ENCODE measurements around the gene SLC12A7.

Gene SLC12A7

GRCh38 chr5:1019001-1019905, 92.6 kb downstream of the SLC12A7 start:
- no peak for DNase-seq (ENCODE audit: low read depth in 2 of 2)

- no peak for DNase-seq (ENCODE audit: low read depth in 2 of 2)
Measured at GRCh38 chr5:1018596-1018995, 93.3 kb downstream of the SLC12A7 start.

- DNase-seq (ENCODE audit: low read depth in 2 of 2), result no peak
Measured at GRCh38 chr5:1017691-1018455, 94.0 kb downstream of the SLC12A7 start.

GRCh38 chr5:1017056-1017455, 94.8 kb downstream of the SLC12A7 start:
- no peak for DNase-seq (ENCODE audit: low read depth in 2 of 2)

GRCh38 chr5:1016476-1016875, 95.4 kb downstream of the SLC12A7 start:
- no peak for DNase-seq (ENCODE audit: low read depth in 2 of 2)

GRCh38 chr5:1016036-1016435, 95.8 kb downstream of the SLC12A7 start:
- no peak for DNase-seq (ENCODE audit: low read depth in 2 of 2)

GRCh38 chr5:1015507-1015906, 96.4 kb downstream of the SLC12A7 start:
- no peak for DNase-seq (ENCODE audit: low read depth in 2 of 2)

GRCh38 chr5:1014781-1015221, 97.1 kb downstream of the SLC12A7 start:
- no peak for DNase-seq (ENCODE audit: low read depth in 2 of 2)

GRCh38 chr5:1014346-1014745, 97.5 kb downstream of the SLC12A7 start:
- no peak for DNase-seq (ENCODE audit: low read depth in 2 of 2)

GRCh38 chr5:1013948-1014301, 97.9 kb downstream of the SLC12A7 start:
- DNase-seq (ENCODE audit: low read depth in 2 of 2), result no peak

- DNase-seq (ENCODE audit: low read depth in 2 of 2), result no peak
Measured at GRCh38 chr5:1013238-1013947, 98.5 kb downstream of the SLC12A7 start.

GRCh38 chr5:1012900-1013237, 99.0 kb downstream of the SLC12A7 start:
- no peak for DNase-seq (ENCODE audit: low read depth in 2 of 2)

GRCh38 chr5:1012313-1012841, 99.5 kb downstream of the SLC12A7 start:
- no peak for DNase-seq (ENCODE audit: low read depth in 2 of 2)

- no peak for DNase-seq (ENCODE audit: low read depth in 2 of 2)
Measured at GRCh38 chr5:1011741-1012312, 100.0 kb downstream of the SLC12A7 start.

GRCh38 chr5:1011226-1011631, 100.6 kb downstream of the SLC12A7 start:
- DNase-seq (ENCODE audit: low read depth in 2 of 2), result peak; percentile 36 to 45

- no peak for DNase-seq (ENCODE audit: low read depth in 2 of 2)
Measured at GRCh38 chr5:1010641-1011046, 101.2 kb downstream of the SLC12A7 start.

GRCh38 chr5:1010181-1010510, 101.7 kb downstream of the SLC12A7 start:
- DNase-seq (ENCODE audit: low read depth in 2 of 2), result no peak

GRCh38 chr5:1009359-1010180, 102.3 kb downstream of the SLC12A7 start:
- no peak for DNase-seq (ENCODE audit: low read depth in 2 of 2)

- DNase-seq (ENCODE audit: low read depth in 2 of 2), result peak; percentile 21 to 56
Measured at GRCh38 chr5:1008451-1009358, 103.2 kb downstream of the SLC12A7 start, which contains the start of gene NKD2. NKD2 (plus strand) TSS chr5:1008802; CDS start chr5:1009058, 256 bp downstream.
